ENCODE data around the gene ARID3A.
A peak's percentile ranks its signal among the peaks of the same experiment; 100 is the strongest.

The ARID3A gene

DNA sequence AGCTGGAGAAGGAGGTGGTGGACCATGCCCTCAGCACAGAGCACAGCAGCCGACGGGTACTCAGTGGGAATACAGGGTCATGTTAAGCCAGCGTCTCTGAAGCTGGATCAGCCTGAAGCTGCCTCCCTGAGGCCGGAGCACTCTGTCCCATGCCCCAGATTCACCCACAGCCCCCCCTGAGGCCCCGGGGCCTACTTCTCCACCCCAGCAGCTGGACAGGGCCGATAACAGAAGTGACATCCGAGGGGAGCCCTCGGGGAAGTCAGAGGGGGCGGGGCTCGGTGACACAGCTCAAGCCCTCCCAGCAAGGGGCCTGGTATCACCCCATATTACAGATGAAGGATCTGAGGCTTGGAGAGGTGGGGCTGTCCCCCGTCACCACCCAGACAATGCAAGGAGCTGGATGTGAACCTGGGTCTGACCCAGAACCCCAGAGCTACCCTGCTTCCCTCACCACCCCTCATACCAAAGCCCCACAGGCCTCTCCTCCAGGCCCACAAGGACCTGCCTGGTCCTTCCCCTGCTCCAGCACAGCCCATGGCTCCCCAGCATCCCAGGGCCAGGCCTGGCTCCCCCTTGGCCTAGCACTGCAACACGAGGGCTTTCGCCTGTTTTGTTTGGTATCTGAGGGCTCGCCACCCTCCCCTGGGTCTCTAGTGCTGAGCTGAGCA lies 18.5 kb upstream of the ARID3A start:
- TF ChIP-seq, protein P1, sequence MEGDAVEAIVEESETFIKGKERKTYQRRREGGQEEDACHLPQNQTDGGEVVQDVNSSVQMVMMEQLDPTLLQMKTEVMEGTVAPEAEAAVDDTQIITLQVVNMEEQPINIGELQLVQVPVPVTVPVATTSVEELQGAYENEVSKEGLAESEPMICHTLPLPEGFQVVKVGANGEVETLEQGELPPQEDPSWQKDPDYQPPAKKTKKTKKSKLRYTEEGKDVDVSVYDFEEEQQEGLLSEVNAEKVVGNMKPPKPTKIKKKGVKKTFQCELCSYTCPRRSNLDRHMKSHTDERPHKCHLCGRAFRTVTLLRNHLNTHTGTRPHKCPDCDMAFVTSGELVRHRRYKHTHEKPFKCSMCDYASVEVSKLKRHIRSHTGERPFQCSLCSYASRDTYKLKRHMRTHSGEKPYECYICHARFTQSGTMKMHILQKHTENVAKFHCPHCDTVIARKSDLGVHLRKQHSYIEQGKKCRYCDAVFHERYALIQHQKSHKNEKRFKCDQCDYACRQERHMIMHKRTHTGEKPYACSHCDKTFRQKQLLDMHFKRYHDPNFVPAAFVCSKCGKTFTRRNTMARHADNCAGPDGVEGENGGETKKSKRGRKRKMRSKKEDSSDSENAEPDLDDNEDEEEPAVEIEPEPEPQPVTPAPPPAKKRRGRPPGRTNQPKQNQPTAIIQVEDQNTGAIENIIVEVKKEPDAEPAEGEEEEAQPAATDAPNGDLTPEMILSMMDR (IDR thresholded peaks at IDR 0.05; ENCODE audit: insufficient read depth, low read length), result no peak
- TF ChIP-seq REST (IDR thresholded peaks at IDR 0.05; ENCODE audit: insufficient replicate concordance, low read depth), result no peak
- no peak for TF ChIP-seq GABPA (IDR thresholded peaks at IDR 0.05; ENCODE audit: low read depth)
- no peak overlapping the region for H3K4me3 ChIP-seq (replicated peaks; ENCODE audit: insufficient read depth, low read length)
- H3K27ac ChIP-seq (replicated peaks), result no peak overlapping the region
- H3K27me3 ChIP-seq (ENCODE audit: insufficient read depth, poor library complexity, severe bottlenecking), result no peaks in the 10 kb centered on the region
- DNase-seq (ENCODE audit: low read depth in 1 of 2, low spot score in 1 of 2), result no peak

DNA sequence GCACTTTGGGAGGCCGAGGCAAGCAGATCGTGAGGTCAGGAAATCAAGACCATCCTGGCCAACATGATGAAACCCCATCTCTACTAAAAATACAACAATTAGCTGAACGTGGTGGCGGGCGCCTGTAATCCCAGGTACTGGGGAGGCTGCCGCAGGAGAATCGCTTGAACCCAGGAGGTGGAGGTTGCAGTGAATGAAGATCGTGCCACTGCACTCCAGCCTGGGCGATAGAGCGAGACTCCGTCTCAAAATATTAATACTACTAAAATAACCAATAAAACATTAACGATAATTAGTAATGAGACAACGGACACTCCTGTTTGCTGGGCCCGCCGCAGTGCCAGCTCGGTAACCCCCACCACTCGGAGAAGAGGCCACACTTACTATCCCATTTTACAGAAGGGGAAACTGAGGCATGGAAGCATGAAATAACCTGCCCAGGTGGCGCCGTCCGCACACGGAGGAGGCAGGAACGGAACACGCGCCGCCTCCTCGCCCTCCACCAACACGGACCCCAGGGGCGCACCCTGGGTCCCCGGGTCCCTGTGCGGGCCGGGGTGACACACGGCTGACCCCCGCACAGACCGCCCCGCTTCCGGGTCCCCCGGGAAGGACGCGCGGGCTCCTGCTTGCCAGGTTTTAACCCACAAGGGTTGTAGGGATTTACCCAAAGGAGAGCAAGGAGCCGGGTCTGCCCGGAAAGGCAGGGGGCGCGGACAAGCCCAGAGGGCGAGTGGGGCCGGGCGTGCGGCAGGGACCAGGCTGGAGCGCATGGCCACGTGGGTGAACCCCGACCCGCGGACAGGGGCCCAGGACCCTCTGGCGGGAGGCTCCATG lies 14.4 kb upstream of the ARID3A start:
- H3K4me3 ChIP-seq (replicated peaks; ENCODE audit: insufficient read depth, low read length), result no peak overlapping the region
- TF ChIP-seq, protein P1 (IDR thresholded peaks at IDR 0.05; ENCODE audit: insufficient read depth, low read length), result no peak
- no peak for TF ChIP-seq REST (IDR thresholded peaks at IDR 0.05; ENCODE audit: insufficient replicate concordance, low read depth)
- TF ChIP-seq POLR2AphosphoS5 (IDR thresholded peaks at IDR 0.05; ENCODE audit: low read depth), result no peak
- no peak for TF ChIP-seq SPI1 (IDR thresholded peaks at IDR 0.05; ENCODE audit: borderline replicate concordance, low read depth)
- no peak for TF ChIP-seq GABPA (IDR thresholded peaks at IDR 0.05; ENCODE audit: low read depth)
- no peak overlapping the region for H3K27ac ChIP-seq (replicated peaks)
- H3K27me3 ChIP-seq (ENCODE audit: insufficient read depth, poor library complexity, severe bottlenecking), result peaks cover 2% of the 10 kb centered on the region
- no peak for DNase-seq (ENCODE audit: low read depth in 1 of 2, low spot score in 1 of 2)

GRCh38 chr19:912181-913079 lies 13.4 kb upstream of the ARID3A start:
- no peak for TF ChIP-seq GABPA (IDR thresholded peaks at IDR 0.05; ENCODE audit: low read depth)
- TF ChIP-seq POLR2AphosphoS5 (IDR thresholded peaks at IDR 0.05; ENCODE audit: low read depth), result no peak
- TF ChIP-seq, protein P1 (IDR thresholded peaks at IDR 0.05; ENCODE audit: insufficient read depth, low read length), result no peak
- TF ChIP-seq REST (IDR thresholded peaks at IDR 0.05; ENCODE audit: insufficient replicate concordance, low read depth), result no peak
- no peak for TF ChIP-seq SPI1 (IDR thresholded peaks at IDR 0.05; ENCODE audit: borderline replicate concordance, low read depth)
- H3K4me3 ChIP-seq (replicated peaks; ENCODE audit: insufficient read depth, low read length), result peak overlapping the region; percentile 89
- peak overlapping the region; percentile 56 for H3K27ac ChIP-seq (replicated peaks)
- DNase-seq (ENCODE audit: low read depth in 1 of 2, low spot score in 1 of 2), result no peak
- H3K27me3 ChIP-seq (ENCODE audit: insufficient read depth, poor library complexity, severe bottlenecking), result peaks cover 10% of the 10 kb centered on the region

Measured in HL-60 (cell line).